ENCODE results near the gene NIT1.
A peak's percentile ranks its signal among the peaks of the same experiment; 100 is the strongest.

Gene NIT1

DNA sequence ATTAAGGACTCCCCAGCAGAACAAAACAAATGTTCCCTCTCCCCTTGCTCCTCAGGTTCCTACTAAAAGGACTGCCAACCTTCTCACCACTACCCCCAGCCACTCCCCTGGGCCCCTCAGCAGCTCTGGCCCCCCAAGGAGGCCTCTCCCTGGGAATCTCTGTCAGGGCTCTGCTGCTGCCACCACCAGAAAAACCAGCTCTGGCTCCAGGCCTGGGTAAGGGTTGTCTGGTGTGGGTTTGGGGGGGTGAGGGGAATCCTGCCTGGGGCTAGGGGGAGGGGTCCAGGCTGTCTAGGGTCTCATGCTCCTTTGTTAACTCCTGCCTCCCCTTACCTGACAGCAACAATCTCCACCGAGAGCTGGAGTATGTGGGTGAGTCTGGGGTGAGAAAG lies 33.3 kb upstream of the NIT1 start:
- no peak for DNase-seq

DNA sequence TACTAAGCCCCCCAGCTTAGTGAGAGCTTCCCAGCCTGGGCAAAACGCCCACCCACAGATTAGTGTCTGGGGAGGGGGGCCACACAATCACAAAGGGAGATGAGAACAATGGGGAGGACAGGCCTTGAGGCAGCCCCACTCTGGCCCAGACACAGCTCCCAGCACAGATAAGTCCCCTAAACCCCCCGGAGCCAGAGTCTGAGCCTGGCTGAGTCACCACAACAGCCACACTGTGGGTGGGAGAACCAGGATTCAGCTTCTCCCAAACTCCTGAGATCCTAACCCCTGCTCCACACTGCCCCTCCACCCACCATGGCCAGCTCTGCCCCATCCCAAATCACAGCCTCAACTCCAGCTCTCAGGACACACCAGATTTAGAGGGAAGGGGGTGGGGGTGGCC lies 32.7 kb upstream of the NIT1 start:
- DNase-seq, result no peak

DNA sequence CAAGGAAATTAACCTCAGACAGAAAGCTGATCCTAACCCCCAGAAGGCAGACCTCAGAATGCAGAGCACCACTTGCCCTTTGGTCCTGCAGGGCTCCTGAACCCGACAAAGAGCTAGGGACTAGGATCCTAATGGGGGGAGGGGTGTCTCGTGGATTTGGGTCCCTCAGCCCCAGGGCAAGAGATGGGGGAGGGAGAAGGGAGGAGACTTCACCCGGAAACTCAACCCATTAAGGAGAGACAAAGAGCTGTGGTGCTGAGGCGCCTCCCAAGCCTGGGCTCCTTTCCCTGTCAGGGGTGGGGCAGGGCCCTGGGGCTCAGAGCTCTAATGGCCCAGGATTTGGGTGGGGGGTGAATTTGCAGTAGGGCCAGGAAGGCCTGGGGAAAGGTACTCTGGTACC lies 31.4 kb upstream of the NIT1 start:
- no peak for DNase-seq

DNA sequence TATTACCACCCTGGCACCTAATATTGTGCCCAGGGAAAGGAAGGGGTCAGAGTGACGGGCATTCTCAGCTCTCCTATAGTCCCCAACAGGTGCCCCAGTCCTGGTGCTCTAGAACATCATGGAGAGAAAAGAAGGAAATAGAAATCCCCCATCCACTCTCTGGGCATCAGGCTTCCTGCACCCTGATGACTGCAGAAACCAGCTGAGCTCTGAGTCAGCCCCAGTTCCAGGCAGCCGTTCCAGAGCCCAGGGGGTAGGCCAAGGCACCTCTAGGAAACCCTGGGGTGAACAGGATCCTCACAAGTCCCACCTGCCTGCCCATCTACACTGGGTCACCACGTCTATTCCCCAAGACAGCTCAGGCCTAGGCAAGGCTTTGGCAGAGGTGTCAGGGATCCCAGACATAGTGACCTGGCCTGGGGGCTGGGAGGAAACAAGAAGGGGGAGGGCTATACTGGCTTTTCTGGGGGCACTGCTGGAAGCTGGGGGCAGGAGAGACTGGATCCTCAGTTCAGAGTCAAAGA lies 29.3 kb upstream of the NIT1 start:
- DNase-seq, result no peak

DNA sequence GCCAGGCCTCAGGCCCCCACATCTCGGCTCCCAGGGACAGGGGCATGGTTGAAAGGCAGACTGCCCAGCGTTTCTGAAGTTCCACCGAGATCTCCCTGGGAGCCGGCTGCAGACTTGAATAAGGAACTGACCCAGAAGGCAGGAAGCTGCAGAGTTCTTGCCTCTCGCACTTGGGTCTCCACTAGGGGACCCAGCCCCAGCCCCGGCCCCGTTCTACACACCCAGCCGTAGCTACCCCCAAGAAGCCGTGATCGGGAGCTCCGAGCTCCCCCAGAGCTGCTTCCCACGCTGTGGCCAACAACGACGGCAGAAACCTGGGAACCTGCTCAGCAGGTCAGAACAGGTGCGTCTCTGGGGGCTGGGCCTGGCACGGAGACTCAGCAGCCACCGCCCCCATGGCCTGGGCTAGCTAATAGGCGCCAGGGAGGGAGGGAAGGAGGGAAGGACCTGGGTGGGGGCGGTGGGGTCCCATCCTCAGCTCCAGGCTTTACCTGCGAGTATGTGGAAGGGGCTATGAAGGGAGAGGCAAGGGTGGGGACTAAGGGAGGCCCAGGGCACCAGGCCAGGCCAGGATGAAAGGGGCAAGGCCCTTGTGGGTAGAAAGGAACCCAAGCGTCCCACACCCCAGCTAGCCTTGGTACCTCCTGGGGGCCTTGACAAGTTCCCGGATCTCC lies 28.5 kb upstream of the NIT1 start, which contains the start of gene NECTIN4:
NECTIN4 (minus strand) TSS at position 308 of the 674 bp plus-strand sequence; CDS start at position 46, 262 bp downstream.
- no peak for DNase-seq

DNA sequence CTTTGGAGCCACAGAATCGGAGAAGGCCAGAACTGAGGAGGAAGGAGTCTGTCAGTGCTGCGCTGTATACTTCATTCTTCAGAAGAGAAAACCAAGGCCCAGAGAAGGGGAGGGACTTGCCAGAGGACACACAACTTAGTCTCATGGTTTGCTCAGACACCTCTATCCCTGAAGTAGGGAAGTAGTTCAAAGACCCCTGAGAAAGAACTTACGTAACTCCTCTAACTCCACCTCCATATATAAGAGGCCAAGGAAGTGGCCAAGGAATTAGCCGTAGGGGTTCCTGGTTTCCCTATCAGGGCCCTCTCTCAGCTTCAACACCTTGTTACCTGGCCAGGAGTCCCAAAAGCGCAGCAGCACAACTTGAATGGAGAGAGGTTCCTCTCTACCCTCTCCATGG lies 28.0 kb upstream of the NIT1 start:
- no peak for DNase-seq

DNA sequence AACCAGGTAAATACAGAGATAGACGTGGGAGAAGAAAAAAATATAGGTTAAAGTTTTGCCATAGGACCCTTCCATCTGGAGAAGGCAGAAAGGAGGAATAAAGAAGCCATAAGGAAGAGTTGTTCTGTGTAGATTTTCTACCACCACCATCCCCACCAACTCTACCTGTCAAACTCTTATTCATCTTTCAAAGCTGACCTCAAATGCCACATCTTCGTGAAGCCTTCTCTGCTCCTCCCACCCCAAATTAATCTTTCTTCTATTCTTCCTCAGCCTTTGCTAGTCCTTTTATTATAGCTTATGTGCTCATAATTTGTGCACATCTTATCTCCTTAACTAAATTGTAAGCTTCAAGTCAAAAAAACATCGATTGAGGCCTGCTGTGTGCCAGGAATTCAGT lies 27.3 kb upstream of the NIT1 start:
- no peak for DNase-seq

DNA sequence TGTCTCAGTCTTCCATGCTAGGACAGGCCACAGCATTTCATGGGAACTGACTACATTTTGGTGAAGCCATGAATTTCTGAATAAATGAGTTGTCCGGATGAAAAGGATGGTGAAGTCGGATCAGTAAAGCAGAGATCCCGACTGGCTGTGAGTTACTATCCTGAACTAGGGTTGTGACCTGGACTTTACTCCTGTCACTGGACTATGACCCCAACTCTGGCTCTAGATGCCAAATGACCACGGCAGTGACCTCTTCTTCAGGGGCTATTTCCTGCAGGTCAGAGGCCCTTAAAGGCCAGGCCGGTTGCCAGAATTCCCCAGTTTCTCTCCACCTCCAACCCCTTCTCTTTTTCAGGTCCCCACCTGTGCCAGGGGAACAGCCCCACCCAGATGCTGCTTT lies 26.8 kb upstream of the NIT1 start:
- no peak for DNase-seq

DNA sequence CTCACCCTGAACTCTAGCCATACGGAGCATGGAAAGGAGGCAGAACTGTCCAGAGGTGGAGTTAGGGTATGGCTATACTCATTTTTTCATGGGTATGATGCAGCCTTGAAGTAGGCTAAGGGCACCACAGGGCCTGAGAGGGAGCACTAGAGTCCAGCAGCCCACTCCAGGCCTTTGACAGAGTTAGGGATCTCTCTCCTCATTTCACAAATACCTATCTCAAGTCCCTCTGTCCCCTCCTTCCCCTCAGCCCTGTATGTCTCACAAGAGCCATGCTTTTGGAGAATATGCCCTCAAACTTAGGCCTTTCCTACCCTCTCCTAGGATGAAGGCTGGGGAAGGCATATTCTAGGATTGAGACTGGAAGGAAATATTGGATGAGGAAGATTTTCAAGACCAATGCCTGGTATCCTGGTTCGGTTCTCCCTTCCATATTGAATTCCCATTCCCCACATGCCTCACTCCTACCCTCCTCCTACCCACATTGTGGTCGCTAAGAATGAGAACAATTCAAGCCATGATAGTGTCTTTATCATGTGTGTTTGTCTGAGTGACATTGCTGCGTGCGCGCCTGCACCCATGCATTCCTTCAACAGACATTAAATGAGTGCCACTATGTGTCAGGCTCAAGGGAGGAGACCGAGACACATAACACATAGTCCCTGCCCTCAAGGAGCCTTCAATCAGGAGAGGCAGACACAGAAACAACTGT lies 26.0 kb upstream of the NIT1 start:
- DNase-seq, result no peak

DNA sequence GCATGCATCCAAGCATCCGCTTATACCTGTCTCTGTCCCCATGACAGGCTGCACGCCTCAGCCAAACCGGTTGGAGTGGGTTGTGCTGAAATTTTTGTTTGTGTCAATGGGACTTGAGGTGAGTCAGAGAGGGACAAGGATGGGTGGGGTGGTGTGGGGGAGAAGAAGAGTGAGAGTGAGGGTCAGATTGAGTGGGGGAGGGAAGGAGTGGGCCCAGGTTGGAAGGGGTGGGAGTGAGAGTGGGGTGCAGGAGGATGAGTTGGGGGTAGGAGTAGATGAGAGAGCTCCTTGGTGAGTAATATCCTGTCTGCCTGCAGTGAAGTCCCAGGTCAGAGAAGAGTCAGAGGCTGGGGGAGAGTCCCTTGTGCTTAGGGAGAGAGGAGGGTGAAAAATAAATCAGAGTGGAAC lies 25.3 kb upstream of the NIT1 start:
- peak; percentile 23 for DNase-seq

DNA sequence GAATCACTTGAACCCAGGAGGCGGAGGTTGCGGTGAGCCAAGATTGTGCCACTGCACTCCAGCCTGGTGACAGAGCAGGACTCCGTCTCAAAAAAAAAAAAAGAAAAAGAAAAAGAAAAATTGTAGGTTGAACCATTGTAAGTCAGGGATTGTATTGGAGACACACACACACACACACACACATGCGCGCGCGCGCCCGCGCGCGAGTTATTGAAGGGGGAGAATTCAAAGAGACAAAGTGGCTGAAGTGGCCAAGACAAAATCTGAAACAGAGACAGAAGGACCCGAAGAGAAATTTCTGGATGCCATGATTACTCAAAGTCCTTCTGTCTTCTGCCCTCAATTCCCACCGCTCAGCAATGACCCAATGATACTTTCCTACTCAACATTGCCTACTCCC lies 23.4 kb upstream of the NIT1 start:
- DNase-seq, result no peak

DNA sequence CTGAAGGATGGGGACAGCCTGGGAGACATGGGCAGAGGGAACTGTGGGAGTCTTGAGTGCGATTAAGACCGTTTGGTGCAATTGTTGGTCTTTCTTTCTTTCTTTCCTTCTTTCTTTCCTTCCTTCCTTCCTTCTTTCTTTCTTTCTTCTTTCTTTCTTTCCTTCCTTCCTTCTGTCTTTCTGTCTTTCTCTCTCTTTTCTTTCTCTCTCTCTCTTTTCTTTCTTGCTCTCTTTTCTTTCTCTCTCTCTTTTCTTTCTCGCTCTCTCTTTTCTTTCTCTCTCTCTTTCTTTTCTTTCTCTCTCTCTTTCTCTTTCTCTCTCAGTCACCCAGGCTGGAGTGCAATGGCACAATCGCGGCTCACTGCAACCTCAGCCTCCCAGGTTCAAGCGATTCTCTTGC lies 22.7 kb upstream of the NIT1 start:
- DNase-seq, result no peak

DNA sequence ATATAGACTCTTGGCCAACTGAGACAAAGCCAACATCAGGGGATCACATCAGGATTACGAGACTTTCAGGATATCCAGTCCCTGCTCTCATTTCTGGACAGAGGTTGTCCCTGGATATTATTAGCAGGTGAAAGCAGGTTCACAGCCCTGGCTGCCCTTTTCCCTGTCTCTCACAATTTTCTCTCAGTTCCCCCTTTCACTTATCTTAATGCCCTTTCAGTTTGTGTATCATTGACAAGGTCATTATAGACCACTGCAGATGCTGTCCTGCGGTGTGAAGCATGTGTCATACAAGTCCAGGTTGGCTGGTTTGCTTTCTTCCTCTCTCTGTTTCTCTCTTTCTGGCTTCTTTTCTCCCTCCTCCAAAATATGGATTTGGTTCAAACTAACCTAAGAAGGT lies 21.9 kb upstream of the NIT1 start:
- no peak for DNase-seq

DNA sequence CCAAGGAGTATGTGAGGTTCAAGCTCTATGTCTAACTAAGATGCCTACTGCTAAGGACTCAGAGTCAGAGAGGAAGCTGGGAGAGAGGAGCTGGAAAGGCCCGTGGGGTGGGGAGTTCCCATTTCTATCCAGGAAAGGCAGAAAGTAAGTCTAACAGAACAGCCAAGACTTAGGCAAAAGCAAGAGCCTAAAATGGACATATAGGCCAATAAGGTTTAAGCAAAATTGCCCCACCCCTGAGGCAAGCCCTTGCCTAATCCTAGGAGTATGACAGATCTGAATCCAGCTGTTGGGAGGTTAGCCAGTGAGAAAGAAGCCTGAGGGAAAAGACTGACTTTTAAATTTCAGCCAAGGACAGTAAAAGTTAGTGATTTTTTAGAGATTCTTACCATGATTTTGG lies 21.4 kb upstream of the NIT1 start:
- no peak for DNase-seq

DNA sequence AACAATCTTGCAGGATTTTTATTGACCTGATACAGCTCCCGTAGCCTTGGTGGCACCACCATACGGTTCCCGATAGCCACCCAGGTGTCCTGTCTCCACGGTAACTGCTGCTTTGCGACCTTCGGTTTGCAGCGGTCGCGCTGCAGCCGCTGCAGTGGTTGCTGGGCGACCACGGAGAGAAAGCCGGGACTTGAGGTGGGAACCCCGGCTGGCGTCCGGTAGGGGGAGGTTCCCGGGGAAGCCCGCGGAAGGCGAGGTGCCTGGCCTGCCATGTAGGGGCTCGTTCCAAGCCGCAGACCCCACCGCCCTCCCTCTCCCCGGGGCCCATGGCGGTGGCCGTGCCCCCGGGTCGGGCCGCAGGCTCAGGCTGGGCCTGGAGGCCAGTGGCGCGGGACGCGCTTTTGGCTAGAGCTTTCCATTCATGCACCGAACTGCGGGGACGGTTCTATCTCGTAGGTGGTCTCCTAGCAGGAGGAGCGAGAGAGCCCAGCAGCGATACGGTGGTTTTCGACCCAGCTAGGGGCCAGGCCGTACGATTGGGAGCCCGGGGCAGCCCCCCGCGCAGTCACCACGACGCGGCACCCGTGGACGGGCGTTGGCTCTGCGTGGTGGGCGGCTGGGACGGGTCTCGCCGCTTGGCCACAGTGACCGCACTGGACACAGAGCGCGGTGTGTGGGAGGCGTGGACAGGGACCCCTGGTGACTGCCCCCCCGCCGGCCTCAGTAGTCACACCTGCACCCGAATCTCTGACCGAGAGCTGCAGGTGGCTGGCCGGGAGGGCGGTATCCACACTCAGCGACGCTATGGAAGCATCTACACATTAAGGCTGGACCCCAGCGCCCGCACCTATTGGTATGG lies 19.5 kb upstream of the NIT1 start, which contains the start of gene KLHDC9:
KLHDC9 (plus strand) TSS at position 152 of the 859 bp plus-strand sequence; CDS start at position 327, 175 bp downstream.
- DNase-seq, result peak; percentile 68

DNA sequence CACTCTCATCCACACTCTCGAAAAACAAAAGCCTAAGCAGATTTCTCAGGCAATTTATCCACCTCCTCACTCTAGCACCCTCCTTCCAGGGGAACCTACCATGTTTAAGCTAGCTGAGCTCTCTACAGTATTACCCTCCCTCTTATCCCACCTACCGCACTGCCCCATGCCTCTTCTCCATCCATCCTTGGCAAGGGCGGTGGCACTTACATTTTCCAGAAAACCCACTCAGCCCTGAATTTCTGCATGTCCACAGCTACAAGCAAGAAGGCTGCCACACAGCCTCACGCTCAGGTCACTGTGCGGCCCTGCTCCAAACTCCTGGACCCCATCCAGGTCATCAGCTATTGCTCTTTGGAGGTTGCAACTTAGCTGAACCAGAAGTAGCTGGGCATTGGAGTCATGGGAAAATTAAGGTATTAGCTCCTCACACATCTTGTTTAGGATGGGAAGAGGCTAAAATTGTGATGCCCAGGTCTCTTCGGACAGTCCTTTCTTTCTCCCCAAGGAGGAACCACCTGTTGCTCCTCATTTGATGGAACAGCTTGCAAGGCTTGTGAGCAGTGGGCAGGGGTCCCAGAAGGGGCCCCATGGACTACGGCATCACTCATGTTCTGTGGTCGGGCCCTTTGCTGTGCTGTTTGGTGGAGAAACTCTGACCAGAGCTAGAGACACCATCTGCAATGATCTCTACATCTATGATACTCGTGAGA lies 18.7 kb upstream of the NIT1 start:
- no peak for DNase-seq

DNA sequence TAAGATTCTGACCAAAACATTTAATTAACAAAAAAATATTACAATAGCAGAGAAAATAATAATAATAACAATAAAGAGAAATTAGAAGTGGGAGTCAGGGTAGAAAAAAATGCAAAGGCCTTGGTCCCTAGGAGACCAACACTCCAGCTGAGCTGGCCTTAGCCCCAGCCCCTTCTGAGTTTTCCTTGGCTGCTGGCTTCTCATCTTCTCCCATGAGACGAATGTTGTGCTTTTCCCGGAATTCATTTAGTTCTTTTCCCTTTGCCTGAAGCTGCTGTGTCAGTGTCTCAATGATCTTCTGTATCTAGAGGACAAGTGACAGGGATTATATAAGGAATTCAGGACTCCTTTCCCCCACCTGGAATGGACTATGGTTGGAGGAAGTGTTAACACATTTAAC lies 17.3 kb upstream of the NIT1 start:
- no peak for DNase-seq

DNA sequence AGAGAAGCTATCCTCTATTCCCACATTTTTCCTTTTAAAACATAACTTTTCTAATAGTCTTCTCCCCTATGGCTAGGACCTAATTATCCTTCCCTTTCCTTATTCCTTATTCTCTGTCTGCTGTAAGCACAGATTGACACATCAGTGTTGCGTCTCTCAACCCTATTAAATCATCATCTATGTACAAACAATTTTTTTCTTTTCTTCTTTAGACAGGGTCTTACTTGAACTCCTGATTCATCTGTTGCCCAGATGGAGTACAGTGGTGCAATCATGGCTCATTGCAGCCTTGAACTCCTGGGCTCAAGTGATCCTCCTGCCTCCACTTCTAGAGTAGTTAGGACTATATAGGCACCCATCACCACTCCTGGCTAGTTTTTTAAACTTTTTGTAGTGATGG lies 11.5 kb upstream of the NIT1 start:
- no peak for DNase-seq

DNA sequence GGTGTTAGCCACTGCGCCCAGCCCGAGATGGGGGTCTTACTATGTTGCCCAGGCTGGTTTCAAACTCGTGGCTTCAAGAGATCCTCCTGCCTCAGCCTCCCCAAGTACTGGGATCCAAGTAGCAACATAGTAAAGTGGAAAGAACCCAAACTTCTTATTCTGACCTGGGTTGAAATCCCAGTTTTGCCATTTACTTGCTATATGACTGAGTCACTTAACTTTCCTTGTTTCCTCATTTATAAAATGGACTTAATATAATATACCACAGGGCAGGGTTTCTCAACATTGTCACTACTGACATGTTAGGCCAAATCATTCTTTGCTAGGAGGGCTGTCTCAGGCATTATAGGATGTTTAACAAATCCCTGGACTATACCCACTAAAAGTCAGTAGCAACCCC lies 6.8 kb upstream of the NIT1 start:
- no peak for DNase-seq

DNA sequence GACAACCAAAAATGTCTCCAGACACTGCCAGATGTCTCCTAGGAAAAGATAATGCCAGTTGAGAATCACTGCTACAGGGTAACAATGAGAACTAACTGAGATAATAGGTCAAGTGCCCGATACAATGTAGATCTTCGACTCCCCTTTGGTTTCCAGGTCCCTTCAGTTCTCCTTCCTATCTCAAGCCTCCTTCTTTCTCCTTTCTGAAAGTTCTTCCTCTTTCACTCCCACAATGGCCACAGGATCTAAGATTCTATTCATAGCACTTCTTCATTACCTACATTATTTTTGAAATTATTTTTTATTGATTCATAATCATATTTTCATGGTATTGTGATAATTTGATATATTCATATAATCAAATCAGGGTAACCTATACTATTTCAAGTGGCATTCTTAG lies 6.4 kb upstream of the NIT1 start:
- no peak for DNase-seq

DNA sequence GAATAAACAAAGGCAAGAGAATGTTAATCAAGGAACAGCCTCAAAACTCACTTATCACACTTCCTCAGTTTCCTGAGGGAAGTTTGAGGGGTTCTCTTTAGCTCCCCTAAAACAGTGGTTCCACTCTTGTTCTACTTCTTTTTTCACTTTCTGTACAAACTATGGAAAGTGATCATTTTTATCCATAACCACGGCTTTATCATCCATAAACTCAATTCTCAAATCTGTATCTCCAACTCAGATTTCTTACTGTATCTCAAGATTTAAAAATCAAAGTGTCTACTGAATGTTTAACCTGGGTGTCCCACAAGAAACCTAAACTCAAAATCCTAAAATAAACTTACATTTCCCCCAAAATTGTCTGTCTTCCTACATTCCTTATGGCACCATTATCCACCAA lies 4.0 kb upstream of the NIT1 start:
- no peak for DNase-seq

DNA sequence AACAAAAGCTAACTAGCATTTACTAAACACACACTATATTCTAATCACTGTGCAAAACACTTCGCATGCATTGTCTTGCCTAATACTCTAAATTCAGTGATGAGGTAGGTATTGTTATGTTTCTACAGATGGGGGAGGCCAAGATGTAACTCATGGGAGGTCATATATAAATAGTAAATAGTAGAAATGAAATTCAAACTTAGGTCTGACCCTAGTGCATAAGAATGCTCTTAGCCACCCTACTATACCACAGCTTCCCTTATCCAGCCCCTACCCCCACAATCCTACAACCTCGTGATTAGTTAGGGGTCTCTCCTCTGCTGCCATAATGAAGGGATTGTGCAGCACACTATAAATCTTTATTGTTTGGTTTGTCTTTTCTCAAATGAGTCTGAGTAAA lies 3.3 kb upstream of the NIT1 start:
- no peak for DNase-seq

Data from CD4-positive, alpha-beta T cell treated with Interleukin-6 for 4 hours (primary cell).